CD1c-positive myeloid dendritic cell (primary cell): ENCODE measurements around the gene YWHAG.
"Not testable (repeated sequence)": the region's sequence is repeated elsewhere in the genome, so short reads cannot be mapped to it uniquely, and the experiment has no call there.

Source experiments
- DNase-seq: peaks from one replicate; pipeline ENCODE4 v3.0.0-alpha.2; 2016; ENCODE audit errors: extremely low spot score

YWHAG gene

DNA sequence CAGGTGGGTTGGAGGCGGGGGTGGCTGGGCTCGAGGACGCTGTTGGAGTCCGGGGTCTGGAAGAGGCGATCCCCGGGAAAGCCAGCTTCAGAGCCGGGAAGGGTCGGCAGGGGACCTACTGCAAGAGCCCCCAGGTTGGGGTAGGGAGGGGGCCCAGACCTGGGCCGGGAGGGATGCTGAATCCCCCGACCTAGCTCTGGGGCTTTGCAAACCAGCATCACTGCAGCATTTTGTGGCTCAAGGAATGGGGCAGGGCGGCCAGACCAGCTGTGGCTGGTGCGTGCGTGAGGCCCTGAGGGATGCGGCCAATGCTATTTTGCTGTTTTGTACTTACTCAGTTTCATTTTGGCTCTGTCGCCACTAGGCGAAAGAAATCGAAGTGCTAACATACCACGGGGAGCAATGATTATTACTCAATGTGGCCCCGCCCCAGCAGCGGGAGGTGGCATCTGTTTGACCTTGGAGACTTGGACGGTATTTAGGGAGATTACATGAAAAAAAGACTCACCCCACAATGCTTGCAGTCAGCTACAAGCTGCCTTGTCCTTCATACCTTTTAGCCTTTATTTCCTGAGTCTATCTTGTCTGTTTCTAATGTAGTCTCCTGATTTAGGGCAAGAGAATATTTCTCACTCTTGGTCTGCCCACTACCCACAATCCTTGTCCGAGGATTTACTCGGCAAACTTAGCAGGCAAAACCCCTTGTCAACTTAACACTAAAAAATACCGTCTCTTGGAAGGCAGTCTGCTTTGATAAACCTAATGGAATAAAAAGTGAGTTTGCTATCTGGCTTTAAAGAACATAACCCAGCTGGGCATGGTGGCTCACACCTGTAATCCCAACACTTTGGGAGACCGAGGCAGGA, 40.1 kb downstream of the YWHAG start:
- peak; percentile 85 for DNase-seq

DNA sequence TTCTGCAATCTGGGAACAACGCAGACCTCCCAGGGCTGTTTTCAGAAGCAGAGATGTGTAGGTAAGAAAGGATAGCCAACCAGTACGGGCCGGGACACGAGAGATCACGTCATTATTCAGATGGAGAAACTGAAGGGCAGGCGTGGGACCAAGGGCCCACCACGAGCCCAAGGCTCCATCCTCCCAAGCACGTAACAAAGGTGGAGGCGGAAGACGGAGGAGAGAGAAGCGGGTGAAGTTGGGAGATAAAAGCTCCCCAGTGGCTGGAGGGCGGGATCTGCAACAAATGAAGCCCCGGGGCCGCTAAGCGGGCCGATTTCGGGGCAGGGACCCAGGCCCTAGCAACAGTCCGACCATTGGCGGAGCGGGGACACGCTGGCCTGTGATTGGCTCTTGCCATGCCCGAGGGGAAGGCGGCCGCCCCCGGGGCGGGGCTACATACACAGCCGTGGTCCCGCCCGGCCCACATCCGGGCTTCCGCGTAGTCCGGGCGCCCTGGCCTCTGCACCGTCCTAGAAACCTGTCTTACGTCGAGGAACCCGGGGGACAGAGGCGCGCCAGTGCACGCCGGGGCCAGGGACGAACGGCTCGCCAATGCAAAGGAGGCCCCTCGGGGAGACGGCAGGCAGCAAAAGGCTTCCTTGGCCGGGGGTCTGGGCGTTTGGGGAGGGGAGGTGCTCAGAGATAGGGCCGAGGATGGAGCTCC, 40.9 kb downstream of the YWHAG start:
- peak; percentile 96 for DNase-seq

DNA sequence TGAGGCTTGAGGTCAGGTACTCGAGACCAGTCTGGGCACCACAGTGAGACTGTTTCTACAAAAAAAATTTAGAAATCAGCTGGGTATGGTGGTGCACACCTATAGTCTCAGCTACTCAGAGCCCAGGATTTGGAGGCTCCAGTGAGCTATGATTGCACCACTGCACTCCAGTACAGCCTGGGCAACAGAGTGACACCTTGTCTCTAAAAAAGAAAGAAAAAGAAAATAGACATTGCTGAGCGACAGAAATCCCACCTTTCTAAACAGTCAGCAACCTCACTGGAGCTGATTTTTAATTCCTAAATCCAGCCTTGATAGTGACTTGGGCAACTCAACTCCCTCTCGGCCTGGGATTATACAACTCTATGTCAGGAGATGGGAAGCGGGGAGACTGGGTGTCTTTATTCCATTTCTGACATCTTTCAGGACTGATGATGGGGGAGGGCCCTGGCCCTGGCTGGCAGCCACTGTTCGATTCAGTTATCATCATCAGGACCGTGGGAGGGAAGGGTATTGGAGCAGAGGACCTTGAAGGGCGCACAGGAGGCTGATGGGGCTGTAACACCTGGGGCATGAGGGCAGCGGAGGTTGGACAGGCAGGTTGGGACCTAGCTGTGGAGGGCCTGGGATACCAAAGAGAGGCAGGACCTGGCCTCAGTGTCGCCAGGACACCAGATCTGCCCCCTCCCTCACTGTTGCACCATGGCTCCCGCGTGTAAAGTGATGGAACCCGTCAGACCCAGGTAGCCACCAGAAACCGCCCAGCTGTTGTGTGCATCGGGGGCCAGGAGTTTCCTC, 41.6 kb downstream of the YWHAG start:
- no peak for DNase-seq

DNA sequence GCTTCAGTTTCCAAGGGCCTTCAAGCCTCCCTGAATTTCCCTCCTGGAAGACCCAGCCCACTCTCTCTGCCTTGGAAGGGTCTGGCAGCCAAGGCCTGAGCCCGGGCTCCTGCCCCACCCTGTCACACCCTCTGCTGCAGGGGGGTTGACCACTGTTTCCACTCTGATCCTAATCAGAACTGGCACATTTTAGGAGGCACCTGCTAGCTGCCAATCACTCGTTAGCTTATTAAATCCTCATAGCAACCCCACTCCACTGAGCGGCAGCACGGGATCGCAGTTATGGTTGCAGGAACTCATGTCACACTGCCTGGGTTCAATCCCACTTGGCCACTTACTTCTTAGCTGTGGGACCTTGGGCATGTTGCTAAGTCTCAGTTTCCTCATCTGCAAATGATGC, 43.4 kb downstream of the YWHAG start:
- DNase-seq = peak; percentile 35

DNA sequence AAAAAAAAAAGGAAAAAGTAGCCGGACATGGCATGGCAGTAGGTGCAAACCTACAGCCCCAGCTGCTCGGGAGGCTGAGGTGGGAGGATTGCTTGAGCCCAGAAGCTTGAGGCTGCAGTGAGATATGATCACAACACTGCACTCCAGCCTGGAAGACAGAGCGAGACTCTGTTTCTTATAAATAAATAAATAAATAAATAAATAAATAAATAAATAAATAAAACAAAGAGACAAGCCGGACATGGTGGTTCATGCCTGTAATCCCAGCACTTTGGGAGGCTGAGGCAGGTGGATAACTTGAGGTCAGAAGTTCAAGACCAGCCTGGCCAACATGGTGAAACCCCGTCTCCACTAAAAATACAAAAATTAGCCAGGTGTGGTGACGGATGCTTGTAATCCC, 44.1 kb downstream of the YWHAG start:
- not testable (repeated sequence) for DNase-seq

DNA sequence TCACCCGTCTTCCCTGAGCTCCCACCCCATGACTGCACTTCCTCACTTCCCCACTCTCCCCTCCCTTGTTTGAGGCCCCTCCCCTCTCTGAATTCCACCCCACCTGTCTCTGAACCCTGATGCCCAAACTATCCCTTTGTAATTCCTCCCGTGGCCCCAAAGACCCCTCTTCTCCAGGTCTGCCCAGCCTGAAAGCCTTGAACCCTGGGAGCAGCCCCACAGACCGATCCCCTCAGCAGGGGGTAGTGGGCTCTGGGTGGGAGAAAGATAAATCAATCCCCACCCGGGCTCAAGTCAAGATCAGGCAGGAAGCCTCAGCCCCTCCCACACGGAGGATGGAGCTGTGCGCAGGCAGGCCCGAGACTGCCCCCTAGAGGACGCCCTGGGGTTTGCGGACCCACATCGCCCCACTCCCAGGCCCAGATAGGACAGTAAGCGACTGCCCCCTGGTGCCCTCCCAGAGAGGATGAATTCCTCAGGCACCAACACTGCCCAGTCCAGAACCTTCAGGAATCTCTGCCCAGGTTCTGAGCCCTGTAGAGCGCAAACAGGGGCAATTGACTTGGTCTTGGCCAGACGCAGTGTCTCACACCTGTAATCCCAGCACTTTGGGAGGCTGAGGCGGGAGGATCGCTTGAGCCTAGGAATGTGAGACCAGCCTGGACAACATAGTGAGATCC, 44.6 kb downstream of the YWHAG start:
- DNase-seq = peak; percentile 97

DNA sequence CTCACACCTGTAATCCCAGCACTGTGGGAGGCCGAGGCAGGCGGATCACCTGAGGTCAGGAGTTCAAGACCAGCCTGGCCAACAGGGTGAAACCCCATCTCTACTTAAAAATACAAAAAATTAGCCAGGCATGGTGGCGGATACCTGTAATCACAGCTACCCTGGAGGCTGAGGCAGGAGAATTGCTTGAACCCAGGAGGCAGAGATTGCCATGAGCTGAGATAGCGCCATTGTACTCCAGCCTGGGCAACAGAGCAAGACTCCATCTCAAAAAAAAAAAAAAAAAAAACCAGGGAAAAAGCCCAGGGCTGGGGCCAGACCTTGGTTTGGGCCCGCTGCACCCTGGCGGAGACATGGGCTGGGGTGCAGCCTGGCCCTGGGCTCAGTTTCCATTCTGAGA, 47.0 kb downstream of the YWHAG start:
- DNase-seq = not testable (repeated sequence)

DNA sequence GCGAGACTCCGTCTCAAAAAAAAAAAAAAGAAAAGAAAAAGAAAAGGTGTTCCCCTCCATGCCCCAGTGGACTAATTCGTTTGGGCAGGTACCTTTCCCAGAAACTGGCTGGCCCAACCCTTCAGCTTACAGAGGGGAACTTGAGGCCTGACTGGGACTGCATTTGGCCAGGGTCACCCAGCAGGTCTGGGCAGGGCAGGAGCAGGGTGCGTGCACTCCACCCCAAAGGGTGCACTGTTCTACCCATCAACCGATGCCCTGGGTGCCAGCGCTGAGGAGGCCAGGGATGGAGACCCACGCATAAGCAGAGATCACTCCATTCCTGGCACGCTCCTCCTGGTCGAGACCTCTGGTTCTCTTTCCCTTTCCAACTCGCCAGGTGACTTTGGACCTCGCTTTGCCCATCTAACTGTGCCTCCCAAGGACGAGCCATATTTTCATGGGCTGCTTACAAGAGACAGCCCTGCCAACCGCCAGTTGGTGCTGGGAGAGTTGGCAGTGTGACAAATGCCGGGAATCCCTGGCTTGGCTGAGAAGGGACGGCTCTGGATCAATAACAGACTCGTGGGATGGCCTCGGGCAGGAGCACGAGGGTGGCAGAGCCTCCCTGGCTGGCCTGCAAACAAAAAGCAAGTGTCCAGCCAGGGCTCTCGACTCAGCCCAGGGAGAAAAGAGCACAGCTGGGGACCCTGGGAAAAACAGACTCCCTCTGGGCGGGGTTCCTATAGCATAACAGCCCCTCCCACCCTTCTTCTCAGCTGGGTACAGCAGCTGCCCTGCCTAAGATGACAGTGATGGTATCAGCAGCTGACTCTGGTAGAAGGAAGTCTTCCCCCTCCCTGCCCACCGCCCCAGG, 48.5 kb downstream of the YWHAG start:
- no peak for DNase-seq

DNA sequence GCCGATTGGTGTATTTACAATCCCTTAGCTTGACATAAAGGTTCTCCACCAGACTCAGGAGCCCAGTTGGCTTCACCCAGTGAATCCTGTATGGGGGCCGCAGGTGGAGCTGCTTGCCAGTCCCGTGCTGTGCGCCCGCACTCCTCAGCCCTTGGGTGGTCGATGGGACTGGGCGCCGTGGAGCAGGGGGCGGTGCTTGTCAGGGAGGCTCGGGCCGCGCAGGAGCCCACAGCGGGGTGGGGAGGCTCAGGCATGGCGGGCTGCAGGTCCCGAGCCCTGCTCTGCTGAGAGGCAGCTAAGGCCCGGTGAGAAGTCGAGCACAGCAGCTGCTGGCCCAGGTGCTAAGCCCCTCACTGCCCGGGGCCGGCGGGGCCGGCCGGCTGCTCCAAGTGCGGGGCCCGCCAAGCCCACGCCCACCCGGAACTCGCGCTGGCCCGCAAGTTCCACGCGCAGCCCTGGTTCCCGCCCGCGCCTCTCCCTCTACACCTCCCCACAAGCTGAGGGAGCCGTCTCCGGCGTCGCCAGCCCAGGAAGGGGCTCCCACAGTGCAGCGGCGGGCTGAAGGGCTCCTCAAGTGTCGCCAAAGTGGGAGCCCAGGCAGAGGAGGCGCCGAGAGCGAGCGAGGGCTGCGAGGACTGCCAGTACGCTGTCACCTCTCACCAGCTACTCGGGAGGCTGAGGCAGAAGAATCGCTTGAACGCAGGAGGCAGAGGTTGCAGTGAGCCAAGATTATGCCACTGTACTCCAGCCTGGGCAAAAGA, 49.3 kb downstream of the YWHAG start:
- not testable (repeated sequence) for DNase-seq

DNA sequence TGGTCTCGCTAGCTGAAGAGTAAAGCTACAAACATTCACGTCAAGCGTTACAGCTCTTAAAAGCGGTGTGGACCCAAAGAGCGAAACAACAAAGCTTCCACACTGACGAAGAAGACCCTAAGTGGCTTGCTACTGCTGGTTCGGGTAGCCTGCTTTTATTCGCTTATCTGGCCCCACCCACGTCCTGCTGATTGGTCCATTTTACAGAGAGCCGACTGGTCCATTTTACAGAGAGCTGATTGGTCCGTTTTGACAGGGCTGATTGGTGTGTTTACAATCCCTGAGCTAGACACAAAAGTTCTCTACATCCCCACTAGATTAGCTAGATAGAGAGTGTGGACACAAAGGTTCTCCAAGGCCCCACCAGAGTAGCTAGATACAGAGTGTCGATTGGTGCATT, 49.9 kb downstream of the YWHAG start:
- not testable (repeated sequence) for DNase-seq

DNA sequence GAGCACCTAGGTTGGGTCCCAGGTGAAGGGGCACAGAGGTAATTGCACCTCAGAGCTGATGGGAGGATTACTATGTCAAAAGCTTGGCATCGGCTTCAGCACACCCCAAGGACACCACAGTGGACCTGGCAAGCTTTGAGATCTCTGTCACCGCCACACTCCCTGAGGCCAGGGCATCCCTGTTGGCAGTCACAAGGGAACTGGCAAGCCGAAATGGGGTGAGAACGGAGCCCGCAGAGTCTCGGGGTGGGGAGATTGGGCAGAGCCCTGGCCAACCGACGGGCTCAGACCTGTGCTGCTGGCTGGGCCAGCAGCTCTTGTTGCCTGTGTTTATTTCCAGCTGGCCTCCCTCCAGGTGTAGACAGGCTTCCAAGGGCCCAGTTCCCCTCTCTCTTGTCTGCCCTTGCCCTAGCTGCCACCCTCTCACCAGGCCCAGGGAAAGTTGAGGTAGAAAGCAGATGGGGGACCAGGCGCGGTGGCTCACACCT, 53.9 kb downstream of the YWHAG start:
- no peak for DNase-seq

DNA sequence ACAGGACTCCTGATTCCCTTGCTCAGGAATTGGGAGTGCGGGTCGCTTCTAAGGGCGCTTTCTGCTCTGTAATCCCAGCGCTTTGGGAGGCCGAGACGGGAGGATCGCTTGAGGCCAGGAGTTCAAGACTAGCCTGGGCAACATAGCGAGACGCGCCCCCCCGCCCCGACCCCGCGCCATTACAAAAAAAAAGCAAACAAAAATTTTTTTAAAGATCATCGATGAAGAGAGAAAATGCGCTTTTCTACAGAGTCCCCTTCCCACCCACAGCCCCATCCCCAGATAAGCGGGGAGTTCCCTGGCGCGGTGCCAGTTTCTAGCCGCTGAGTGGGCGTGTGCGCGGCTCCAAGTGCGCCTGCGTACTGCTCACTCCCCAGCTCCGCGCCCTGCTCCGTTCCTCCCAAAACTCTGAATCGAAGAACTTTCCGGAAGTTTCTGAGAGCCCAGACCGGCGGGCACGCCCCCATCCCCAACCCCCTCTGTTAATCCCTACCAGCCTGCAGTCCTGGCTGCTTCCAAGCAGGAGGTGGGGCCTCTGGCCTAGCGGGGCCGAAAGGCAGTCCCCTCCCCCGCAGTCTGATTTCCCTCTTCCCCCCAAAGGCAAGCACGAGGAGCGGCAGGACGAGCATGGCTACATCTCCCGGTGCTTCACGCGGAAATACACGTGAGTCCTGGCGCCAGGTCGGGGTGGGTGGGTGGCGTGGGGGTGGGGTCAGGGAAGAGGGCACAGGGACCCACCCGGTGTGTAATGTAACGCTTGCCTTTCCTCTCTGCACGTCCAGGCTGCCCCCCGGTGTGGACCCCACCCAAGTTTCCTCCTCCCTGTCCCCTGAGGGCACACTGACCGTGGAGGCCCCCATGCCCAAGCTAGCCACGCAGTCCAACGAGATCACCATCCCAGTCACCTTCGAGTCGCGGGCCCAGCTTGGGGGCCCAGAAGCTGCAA, 55.3 kb downstream of the YWHAG start:
- DNase-seq = peak; percentile 87

DNA sequence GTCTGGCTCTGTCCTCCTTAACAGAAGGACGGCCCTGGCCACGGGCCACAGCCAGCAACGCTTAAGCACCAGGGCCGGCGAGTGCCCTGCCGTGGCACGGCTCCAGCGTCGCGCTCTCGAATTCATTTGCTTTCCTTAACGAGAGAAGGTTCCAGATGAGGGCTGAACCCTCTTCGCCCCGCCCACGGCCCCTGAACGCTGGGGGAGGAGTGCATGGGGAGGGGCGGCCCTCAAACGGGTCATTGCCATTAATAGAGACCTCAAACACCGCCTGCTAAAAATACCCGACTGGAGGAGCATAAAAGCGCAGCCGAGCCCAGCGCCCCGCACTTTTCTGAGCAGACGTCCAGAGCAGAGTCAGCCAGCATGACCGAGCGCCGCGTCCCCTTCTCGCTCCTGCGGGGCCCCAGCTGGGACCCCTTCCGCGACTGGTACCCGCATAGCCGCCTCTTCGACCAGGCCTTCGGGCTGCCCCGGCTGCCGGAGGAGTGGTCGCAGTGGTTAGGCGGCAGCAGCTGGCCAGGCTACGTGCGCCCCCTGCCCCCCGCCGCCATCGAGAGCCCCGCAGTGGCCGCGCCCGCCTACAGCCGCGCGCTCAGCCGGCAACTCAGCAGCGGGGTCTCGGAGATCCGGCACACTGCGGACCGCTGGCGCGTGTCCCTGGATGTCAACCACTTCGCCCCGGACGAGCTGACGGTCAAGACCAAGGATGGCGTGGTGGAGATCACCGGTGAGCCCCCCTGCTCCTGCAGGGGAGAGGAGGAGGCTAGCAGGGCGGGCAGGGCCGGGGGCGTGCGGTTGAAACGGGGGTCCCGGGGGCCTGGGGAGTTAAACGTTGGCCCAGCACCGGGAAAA, 56.2 kb downstream of the YWHAG start, which contains the start of gene HSPB1:
Gene HSPB1 (plus strand): TSS at position 327 of the 855 bp plus-strand sequence. CDS start 40 bp downstream, at position 367.
- peak; percentile 83 for DNase-seq

DNA sequence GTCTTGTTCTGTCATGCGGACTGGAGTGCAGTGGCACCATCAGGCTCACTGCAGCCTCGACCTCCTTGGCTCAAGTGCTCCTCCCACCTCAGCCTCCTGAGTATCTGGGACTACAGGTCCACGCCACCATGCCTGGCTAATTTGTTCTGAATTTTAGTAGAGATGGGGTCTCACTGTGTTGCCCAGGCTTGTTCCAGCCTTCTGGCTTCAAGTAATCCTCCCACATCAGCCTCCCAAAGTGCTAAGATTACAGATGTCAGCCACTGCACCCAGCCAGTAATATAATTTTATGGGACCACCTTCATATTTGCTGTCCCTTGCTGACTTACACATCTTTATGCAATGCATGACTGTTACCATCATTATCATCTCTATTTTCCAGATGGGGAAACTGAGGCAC, 57.8 kb downstream of the YWHAG start:
- DNase-seq = no peak

DNA sequence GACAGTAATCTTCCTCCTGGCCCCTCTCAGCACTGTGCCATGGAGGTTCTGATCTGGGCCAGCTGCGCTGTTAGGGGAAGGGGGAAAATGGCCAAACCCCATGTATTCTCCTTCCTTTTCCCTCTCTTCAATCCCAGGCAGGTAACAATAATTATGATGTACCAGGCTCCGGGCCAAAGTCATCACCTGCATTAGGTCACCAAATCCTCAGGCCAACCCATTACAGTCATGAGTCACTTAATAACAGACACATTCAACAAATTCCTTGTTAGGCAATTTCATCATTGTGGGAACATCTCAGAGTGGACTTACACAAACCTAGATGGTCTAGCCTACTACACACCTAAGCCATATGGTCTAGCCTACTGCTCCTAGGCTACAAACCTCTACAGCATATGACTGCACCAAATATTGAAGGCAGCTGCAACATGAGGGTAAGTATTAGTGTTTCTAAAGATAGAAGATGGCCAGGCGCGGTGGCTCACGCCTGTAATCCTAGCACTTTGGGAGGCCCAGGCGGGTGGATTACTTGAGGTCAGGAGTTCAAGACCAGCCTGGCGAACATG, 58.5 kb downstream of the YWHAG start:
- no peak for DNase-seq

DNA sequence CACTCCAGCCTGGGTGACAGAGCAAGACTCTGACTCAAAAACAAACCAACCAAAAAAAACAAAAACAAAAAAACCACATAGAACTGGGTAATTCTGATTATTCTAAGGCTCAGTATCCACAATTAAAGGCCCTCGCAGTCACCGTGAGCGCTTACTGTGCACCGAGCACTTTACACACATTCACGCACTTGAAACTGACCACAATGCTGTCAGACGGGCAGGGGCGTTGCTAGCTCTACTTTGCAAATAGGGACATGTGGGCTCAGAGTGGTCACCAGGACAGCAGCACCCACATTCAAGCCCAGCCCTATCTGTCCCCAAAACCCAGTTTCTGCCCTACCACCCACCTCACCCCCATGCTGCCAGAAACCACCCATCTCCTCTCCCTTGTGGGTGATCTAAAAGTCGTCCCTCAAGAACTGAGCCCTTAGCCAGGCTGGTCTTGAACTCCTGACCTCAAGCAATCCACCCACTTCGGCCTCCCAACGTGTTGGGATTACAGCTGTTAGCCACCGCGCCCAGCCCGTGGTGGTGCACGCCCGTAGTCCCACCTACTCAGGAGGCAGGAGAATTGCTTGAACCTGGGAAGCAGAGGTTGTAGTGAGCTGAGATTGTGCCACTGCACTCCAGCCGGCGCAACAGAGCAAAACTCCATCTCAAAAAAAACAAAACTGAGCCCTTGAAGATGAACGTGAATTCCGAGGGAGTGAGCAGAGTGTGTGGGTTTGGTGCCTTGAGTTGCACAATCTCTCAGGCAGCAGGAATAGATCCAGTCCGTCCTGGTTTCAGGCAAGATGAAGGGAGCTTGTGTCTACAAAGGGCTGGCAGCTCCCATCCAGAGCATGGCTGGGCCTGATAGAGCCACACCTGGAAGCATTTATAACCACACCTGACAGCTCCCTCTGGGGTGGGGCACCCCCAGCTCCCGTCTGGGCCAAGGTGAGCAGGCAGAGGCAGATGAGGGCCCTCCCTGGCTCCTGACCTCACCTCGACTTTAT, 61.7 kb downstream of the YWHAG start:
- DNase-seq = no peak
